Occipital lobe (tissue), 2 donors: ENCODE results near the gene CCND2. TPM values are rescaled to one million over a fixed set of nuclear protein-coding genes. Genes with fewer than 3 reads are reported as not detected.

ENCODE experiments used
- DNase-seq: peaks from one replicate; lab custom pipeline; 2025; lab: John Stamatoyannopoulos, UW
- total RNA-seq: library from RNA; depleted of rRNA; stranded (reverse); fragments of >200 nt; gene quantifications from one replicate; pipeline ENCODE4 v1.2.3, GENCODE V29; 2014

The CCND2 gene
- total RNA-seq, 1 donor from 2014 or later: 300 TPM

DNA sequence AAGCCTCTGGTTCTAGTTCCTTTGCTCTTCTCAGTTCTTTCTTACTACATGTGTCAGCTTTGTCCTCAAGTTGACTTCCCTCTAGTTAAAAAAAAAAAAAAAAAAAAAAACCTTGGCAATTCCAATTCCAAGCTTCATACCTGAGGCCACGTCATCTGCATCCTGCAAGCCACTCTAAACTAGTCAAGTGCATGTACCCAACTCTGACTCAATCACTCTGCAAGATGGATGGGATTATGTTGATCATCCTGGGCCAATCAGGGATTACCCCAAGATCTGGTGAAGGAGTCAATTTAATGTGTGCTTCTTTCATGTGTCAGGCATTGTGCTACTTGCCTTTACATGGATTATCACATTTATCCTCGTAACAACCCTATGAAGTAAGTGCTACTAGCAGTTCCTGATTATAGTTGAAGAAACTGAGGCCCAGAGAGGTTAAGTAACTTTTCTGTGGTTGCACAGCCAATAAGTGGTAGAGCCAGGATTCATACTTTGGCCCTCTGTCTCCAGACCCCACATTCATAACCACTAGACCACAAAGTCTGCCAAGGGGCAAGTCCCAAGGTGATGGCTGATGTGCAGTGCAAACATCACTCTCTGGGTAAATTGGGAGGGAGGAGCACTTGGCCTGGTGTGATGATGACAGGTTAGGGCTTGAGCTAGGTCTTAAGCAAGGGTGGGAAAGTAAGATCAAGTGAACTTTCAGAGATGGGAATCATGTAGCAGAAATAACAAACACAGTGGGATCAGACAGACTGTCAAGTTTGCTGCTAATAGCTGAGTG lies 17.3 kb upstream of the CCND2 start:
- DNase-seq: no peak

- no peak for DNase-seq
Measured at GRCh38 chr12:4257442-4257841, 16.1 kb upstream of the CCND2 start.

GRCh38 chr12:4259099-4259498 lies 14.5 kb upstream of the CCND2 start:
- DNase-seq: no peak

- no peak for DNase-seq
Measured at GRCh38 chr12:4261655-4262054, 11.9 kb upstream of the CCND2 start.

GRCh38 chr12:4265280-4265679 lies 8.3 kb upstream of the CCND2 start:
- no peak for DNase-seq

GRCh38 chr12:4266990-4267389 lies 6.6 kb upstream of the CCND2 start:
- DNase-seq: no peak

GRCh38 chr12:4267704-4268328 lies 5.7 kb upstream of the CCND2 start:
- no peak for DNase-seq

DNA sequence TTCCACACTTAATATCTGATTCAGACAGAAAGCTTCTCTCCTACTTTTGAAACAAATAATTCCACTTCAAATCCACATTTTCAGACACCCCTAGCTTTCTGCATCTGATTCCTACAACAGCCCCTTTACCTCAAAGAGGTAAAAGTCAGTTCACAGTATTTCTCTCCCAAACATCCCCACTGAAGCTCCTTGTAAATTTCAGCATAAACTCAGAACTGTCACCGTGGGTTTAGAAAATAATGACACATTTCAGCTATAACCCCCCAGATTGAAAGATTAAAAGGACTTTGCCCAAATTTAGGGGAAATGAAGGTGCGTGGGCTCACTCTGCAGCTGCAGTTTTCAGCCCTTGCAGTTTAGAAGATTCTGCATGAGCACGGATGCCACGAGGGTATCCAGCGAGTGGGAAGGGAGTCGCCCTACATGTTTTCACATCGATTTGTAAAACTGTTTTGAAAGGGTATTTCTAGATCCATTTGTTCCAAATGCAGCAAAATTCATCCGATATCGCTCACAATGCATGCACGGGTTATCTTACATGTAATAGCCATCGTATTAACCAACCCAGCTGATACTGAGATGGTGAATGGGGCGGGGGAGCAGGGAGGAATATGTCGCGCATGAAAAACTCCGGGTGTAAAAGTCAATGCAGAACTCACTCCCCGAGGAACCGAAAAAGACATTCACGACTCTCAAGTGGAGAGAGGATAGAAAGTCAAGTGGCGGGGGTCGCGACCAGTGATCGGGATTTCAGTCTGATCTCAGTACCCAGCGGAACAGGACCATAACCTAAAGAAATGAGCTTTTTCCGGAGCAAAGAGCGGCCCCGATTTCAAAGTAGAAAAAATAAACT lies 5.0 kb upstream of the CCND2 start:
- no peak for DNase-seq

- DNase-seq: peak; percentile 63
Measured at GRCh38 chr12:4269279-4269991, 4.1 kb upstream of the CCND2 start.

DNA sequence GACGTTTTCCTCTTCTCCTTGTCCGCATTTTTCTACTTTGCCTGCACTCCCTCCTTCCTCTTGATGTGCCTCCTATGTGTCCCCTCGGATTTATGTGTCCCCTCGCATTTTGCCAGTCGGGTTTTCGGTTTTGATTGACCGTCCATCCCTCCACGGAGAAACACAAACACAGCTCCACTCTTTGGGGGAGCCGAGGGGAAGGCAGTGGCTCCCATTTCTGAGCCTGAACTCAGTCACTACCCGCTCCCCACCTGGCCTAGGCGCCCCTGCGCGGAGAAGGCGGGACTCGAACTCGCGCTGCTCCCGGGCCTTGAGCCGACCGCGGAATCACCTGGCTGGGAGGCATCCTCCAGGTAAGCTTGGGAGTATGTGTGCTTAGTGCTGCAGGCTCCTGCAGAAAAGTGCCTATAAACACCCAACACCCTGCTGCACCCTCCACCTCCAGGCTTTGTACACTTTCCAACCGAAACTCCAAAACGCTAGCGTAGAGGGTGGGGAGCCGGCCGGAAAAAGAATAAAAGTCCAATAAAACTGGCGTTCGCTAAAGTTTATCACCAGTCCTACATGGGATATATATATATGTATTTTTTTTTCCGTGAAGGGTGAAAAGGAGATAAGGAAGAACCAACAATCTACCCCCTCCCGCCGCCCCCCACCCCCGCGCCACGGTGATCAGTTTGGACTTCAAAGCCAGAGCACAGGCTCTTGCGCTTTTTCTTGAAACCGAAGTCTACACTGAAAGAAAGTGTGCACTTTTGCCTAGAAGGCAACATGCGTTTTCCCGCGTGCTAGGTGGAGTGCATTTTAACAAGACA lies 3.3 kb upstream of the CCND2 start:
- no peak for DNase-seq

DNA sequence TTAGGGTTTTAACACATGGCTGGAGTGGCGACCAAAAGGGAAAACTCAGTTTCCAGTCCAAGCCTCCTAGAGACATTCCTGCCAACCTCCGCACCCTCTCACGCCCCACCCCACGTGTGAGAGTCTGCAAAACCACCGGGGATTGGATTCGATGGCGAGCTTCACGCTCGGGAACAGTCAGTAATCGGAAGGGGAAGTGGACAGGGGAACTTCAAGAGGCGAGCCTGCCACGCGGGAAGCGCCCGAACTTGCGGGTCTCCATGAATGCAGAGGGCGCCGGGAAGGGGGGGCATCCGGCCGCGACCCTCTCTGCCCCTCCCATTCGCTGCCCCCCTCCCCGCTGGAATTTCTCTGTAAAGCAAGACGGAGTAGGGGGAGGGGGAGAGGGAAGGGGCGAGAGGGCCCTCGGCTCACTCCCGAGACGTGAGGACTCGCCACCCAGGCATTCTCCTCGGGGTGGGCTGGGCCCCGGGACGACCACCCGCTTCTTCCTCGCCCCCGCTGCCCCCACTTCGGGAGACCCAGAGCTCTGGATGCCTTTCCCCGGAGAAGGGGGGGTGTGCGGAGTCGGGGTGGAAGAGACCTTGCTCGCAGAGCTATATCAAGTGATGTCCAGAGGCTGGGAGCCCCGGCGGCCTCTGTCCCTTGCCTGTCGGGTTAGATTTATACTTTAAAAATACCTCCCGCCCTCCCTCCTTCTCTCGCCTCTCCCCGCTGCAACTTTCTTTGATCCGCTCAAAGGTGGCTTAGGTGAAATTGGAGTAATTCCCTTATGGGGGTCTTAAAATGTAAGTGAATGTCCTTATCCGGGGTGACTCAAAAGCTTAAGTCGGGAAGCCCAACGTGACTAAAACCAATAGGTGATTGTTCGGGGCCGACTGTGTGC lies 2.5 kb upstream of the CCND2 start:
- DNase-seq: no peak

- no peak for DNase-seq
Measured at GRCh38 chr12:4271717-4272423, 1.7 kb upstream of the CCND2 start.

DNA sequence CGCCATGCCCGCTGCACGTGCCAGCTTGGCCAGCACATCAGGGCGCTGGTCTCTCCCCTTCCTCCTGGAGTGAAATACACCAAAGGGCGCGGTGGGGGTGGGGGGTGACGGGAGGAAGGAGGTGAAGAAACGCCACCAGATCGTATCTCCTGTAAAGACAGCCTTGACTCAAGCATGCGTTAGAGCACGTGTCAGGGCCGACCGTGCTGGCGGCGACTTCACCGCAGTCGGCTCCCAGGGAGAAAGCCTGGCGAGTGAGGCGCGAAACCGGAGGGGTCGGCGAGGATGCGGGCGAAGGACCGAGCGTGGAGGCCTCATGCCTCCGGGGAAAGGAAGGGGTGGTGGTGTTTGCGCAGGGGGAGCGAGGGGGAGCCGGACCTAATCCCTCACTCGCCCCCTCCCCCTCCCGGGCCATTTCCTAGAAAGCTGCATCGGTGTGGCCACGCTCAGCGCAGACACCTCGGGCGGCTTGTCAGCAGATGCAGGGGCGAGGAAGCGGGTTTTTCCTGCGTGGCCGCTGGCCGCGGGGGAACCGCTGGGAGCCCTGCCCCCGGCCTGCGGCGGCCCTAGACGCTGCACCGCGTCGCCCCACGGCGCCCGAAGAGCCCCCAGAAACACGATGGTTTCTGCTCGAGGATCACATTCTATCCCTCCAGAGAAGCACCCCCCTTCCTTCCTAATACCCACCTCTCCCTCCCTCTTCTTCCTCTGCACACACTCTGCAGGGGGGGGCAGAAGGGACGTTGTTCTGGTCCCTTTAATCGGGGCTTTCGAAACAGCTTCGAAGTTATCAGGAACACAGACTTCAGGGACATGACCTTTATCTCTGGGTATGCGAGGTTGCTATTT lies 914 bp upstream of the CCND2 start:
- DNase-seq: no peak

DNA sequence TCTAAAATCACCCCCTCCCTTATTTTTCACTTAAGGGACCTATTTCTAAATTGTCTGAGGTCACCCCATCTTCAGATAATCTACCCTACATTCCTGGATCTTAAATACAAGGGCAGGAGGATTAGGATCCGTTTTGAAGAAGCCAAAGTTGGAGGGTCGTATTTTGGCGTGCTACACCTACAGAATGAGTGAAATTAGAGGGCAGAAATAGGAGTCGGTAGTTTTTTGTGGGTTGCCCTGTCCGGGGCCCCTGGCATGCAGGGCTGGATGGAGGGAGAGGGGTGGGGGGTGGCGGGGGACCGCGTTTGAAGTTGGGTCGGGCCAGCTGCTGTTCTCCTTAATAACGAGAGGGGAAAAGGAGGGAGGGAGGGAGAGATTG lies 300 bp upstream of the CCND2 start:
- DNase-seq: no peak

DNA sequence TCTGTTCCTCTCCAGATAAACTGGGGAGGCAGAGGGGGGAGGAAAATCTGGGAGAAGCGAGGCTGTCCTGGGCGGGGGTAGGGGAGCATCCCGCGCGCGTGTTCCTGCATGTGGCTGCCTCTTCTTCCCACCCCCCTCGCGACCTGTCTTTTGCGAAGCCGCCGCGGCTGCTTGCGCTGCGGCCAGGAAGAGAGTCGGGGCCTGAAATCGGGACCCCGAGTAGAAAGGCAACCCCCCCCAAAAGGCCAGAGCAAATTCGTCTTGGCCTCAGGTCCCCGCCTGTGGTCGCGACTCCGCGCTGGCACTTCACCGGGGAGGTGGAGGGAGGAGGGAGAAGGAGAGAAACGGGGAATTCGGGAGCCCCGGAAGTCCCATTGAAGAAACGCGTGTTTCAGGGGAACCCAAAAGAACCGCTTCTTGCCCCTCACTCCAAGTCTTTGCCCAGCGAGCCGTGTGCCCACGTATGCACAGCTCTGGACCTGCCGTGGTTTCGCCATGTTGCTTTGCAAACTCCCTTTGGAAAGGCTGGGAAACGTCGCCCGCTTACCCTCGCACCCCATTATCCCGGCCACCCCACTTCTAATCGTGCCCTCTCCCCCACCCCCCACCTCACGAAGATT lies 944 bp downstream of the CCND2 start:
- DNase-seq: no peak

- no peak for DNase-seq
Measured at GRCh38 chr12:4275016-4275869, 1.7 kb downstream of the CCND2 start.

DNA sequence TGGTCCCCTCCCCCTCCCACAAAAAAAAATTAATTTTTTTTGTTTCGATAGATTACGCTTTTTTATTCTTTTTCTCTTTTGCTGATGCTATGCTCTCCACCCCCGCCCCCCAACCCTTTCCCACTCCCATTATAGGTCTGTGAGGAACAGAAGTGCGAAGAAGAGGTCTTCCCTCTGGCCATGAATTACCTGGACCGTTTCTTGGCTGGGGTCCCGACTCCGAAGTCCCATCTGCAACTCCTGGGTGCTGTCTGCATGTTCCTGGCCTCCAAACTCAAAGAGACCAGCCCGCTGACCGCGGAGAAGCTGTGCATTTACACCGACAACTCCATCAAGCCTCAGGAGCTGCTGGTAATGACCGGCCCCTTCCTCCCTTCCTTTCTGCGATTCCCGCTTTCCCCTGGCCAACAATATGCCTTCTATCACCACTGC lies 2.3 kb downstream of the CCND2 start:
- no peak for DNase-seq
